Stimulated activated CD4-positive, alpha-beta T cell treated with anti-CD3 and anti-CD28 coated beads, TNF-alpha, amount 100 ng/mL, for 48 hours (primary cell): ENCODE results near the gene DHX40.
"Not testable (repeated sequence)": the region's sequence is repeated elsewhere in the genome, so short reads cannot be mapped to it uniquely, and the experiment has no call there.

Source experiments
- DNase-seq, 3 donors: peaks; one replicate each; pipeline ENCODE4 v3.0.0-alpha.2; 2020; ENCODE audit warnings: low read depth in 3 of 3

DHX40 gene

DNA sequence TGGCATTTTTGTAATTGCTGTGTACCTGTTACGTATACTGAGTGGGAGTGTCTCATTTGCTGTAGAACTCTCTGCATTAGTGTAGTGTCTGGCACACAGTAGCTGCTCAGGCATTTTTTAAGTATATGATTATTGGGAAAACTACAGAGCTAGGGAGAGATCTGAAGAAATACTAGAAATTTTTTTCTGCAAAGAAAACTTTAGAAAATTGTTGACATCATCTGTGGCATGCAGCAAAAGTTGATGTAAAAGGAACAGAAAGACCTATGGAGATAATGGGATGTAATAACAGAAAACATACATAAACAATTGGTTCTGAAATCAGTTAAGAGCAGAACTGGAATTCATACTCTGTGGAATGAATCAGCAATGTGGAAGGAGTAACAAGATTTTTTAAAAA lies 65.9 kb downstream of the DHX40 start:
- DNase-seq, result no peak

DNA sequence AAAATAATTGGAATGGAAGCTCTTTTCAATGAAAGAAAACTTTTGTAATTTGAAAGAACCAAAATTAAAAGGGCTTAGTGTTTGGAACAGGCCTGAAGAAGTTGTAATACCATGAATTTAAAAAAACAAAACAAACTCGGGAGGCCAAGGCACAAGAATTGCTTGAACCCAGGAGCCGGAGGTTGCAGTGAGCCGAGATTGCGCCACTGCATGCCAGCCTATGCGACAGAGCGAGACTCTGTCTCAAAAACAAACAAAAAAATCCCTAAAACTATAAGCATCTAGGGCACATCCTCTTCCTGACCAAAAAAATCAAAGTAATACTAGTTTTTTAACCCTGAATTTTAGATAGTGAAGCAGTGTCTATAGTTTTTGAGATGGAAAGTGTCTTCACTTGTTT lies 67.0 kb downstream of the DHX40 start:
- DNase-seq, result no peak

DNA sequence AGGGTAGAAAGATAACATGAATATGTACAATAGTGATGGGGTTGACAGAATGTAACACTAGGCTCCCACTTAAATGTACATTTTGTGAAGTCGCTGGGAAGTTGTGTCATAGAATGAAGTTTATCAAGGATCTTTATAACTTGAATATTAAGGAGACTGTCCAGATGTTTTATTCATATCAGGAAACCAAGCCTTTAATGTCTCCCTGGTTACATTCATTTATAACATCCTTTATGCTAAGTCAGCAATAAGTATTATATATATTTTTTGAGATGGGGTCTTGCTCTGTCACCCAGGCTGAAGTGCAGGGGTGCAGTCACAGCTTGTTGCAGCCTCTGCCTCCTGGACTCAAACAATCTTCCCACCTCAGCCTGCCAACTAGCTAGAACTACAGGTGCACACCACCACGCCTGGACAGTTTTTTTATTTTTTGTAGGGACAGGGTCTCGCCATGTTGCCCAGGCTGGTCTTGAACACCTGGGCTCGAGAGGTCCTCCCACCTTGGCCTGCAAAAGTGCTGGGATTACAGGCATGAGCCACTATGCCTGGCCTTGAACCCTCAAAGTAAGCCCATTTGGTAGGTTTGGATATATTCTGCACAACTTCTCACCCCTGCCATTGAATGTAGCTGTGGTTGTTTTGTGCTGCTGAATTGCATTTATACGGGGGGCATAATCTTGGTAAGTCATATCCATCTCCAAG lies 68.4 kb downstream of the DHX40 start:
- no peak for DNase-seq

DNA sequence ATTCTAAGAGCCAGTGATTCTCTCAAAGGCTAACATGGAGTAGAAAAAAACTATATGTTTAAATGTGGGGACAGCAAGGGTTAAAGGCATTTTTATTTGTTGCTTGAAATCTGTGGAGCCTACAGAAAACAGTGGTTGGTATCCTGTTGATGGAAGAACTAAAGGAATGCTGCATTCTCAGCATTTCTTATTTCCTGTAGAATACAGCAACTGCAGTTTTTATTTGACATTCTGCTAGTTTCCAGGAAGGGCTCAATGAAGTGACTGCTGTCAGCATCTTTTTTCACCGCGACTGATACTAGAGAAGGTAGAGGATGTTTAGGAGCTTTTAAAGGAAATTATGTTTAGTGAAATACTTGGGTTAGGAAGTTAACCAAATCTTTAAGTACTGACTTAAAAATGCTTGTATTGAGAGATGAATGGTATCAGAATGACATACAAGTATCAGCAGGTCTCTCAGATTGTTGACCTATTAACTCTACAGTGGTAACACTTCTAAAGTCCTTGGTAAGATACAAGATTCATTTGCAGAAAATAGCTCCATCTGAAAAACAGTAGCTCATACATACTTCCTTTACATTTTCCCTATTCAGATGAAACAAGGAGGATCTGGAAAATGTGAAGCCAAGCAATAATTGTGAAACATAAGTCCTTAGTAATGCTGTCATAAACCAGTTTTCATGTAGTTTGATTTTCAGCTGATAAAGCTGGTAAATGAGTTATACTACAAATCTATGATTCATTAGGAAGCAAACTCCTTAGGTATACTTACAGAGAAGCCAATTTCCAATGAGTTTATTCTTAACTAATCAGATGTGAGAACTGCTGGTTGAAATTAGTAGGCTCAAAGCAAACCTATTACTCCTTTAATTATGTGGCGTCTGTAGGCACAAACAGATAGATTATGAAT lies 69.5 kb downstream of the DHX40 start:
- no peak for DNase-seq

DNA sequence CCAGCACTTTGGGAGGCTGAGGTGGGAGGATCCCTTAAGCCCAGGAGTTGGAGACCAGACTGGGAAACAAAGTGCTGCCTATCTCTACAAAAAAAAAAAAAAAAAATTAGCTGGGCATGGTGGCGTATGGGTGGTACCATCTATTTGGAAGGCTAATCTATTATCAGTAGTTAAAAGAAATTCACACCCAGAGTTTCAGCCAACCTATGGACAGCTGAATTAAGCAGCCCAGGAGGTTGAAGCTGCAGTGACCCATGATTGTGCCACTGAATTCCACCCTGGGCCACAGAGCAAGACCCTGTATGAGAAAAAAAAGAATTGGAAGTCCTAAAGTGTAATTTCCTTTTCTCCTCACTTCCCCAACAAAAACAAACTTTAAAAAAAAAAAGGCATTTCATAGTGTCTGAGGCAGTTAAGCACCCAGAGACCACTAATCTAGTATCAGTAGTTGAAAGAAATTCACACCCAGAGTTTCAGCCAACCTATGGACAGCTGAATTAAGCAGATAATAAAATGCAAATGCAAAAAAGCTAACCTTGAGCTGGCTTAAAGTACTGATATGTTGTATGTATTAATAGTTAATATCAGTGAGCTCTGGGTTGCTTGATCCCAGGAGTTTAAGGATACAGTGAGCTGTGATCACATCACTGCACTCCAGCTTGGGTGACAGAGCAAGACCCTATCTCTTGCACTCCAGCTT lies 72.4 kb downstream of the DHX40 start:
- no peak for DNase-seq

DNA sequence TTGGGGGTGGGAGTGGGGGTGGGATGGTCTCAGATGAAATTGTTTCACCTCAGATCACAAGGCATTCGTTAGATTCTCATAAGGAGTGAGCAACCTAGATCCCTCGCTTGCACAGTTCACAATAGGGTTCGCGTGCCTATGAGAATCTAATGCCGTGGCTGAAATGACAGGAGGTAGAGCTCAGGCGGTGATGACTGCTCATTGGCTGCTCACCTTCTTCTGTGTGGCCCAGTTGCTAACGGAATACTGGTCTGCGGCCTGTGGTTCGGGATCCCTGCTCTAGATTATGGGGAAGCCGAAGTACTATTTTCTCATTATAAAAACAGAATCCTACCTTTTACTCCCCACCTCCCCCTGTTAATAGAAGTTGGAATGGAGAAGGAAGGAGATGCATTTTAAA lies 73.1 kb downstream of the DHX40 start:
- no peak for DNase-seq

DNA sequence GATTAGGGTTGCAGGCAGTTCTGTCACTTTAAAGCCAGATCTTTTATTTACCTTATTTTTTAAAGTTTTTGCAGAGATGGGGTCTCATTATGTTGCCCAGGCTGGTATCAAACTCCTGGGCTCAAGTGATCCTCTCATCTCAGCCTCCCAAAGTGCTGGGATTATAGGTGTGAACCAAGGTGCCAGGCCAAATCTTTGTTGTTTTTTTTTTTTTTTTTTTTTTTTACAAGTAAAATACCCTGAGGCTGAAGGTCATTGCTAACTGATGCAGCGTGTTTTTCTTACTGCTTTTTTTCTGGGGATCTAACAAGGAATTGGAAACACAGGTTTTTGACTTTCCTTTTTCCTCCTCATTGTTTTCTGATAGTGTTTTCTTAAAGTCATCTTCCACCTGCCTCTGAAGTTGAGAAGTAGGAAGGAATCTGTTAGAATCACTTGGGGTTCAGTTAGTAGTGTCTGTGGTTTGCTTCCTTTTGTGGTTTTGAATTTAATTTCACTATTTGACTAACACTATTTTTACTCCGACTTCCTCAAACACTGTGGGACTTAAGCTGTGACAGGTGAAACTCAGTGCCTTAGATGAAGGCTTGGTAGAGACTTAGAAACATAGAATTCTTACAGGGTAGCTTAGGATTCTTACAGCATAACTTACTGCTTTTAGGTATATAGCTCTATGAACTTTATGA lies 76.5 kb downstream of the DHX40 start:
- no peak for DNase-seq

DNA sequence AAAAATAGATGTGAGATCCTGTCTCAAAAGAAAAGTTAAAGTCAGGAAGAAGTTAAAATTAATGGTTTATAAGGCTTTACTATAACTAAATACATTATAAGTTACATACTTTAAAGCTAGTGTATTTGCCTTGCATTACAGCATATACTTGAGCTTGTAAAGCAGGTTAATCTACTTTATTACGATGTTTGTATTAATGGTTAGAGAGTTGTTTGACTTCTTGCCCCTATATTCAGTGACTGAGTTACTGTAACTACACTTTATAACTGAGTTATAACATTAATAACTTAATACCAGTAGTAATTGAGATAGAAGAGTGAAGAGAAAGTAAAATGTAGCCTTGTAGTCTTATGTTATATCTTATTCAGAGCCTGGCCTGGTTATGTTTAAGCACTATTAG lies 77.2 kb downstream of the DHX40 start:
- no peak for DNase-seq

DNA sequence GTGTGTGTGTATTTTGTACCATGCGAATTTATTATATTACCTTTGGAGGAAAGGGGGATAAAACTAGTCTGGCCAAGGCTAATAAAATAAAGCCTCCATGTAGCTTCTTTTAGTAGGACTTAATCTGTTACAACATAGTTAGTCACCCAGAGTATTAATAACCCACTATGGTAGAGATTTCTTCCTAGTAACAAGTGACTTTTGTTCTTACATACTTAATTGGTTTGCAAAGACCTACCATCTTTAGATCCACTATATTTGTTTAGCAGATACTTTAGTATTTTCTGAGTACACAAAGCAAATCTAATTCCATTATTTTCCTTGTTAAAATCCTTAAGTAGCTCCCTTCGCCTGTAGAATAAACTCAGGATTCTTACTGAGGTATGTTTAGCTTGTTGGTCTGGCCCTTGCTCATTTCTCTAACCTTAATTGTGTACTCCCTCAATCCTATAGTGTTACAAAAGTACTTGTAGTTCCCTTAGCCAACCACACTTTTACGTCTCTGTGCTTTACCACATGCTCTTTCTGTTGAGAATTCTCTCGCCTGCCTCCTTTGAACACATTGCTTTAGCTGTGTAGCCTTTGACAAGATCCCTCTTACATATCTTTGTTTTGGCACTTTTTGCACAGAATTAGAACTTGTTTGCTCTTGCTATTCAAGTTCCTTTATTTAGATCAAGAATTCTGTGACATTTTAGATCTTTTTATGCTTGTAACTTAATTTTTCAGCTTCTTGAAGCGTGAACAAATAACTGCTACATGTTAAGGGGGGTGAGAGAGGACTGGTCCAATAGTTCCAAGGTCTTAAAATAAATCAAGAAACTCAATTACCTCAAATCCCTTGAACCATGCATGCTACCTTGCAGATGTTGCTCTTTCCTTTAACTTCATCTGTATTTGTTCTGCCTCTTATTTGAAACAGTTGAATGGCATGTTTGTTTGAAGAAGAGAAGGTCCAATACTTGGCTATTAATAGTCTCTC lies 78.0 kb downstream of the DHX40 start:
- no peak for DNase-seq

DNA sequence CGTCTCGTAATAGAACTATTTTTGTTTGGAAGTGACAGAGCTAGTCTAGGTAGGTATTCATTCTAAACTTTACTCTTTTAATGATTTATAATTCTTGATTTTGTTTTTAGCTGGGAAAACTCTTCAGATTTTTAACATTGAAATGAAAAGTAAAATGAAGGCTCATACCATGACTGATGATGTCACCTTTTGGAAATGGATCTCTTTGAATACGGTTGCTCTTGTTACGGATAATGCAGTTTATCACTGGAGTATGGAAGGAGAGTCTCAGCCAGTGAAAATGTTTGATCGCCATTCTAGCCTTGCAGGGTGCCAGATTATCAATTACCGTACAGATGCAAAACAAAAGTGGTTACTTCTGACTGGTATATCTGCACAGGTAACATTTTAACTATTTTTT lies 81.9 kb downstream of the DHX40 start:
- DNase-seq, result no peak

DNA sequence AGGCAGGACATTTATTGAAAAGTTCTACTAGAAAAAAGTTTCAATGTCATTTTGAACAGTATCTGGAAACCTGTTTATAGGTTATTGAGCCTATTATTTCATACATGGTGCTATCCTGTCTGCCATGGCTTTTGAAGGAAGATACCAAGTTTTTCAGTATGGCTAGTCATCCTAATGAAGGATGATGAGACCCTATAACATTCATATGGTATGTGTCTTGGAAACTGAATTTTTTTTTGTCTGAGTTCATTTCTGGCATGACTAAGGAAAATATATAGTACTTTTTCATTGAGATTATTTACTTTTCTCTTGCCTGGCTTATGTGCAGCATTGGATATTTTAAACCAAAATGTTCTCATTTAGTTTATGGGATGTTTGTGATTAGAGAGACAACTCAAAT lies 84.5 kb downstream of the DHX40 start:
- no peak for DNase-seq

DNA sequence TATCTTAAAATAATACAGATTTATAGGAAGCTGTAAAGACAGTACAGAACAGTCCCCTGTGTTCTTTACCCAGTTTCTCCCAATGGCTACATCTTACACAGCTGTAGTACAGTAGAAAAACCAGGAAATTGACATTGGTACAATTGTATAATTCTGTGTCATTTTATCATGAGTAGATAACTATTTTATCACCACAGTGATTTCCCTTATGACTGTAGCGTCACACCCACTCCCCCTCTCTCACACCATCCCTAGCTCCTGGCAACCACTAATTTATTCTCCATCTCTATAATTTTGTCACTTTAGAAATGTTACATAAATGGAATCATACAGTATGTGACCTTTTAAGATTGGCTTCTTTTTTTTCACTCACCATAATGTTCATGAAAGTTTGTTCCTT lies 85.2 kb downstream of the DHX40 start:
- DNase-seq, result no peak

DNA sequence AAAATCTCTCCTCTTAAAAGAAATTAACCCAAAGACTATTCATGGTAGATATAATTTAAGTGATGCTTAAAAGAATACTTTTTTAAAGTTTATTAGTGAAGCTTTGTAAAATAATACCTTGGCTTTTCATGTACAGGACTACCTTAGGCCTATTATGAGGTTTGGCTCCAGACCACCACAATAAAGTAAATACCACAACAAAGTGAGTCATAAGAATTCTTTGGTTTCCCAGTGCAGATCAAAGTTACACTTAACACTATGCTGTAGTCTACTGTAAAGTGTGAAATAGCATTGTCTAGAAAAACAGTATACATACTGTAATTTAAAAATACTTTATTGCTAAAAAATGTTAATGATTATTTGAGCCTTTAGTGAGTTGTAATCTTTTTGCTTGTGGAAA lies 85.9 kb downstream of the DHX40 start:
- no peak for DNase-seq

DNA sequence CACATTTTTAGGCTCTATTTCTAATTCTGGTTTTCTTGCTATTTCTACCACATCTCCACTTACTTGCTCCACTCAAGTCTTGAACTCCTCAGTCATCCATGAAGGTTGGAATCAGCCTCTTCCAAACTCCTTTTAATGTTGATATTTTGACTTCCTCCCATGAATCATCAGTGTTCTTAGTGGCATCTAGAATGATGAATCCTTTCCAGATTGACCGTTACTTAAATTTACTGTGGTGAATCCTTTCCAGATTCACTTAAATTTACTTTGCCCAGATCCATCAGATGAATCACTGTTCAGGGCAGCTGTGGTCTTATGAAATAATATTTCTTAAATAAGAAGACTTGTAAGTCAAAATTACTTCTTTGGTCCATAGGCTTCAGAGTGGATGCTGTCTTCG lies 86.7 kb downstream of the DHX40 start:
- DNase-seq, result no peak

DNA sequence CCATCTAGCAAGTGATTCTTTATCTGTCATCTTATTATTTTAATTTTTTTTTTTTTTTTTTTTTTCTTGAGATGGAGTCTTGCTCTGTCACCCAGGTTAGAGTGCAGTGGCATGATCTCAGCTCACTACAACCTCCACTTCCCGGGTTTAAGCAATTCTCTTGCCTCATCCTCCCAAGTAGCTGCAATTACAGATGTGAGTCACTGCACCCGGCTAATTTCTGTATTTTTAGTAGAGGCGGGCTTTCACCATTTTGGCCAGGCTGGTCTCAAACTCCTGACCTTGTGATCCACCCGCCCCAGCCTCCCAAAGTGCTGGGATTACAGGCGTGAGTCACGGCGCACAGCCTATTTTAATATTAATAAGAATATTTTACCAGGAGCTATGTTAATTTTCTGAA lies 91.2 kb downstream of the DHX40 start:
- DNase-seq, result not testable (repeated sequence)
